Ascending aorta (tissue), 2 donors: ENCODE data around the gene CDK10. TPM values are rescaled to one million over a fixed set of nuclear protein-coding genes. Genes with fewer than 3 reads are reported as not detected.

Source experiments
- DNase-seq, 2 donors: peaks; one replicate each; pipeline ENCODE4 v3.0.0-alpha.2; 2019; ENCODE audit warnings: low spot score in 2 of 2
- H3K27ac ChIP-seq, 2 donors: fragments of 200-600 bp; sonication (generic); one replicate each; pipeline ENCODE4 v1.5.1; 2016 to 2017; ENCODE audit warnings: mild to moderate bottlenecking in 1 of 2
- H3K27me3 ChIP-seq: fragments of 200-600 bp; sonication (generic); one replicate; pipeline ENCODE4 v1.5.1; 2017
- H3K36me3 ChIP-seq, 2 donors: fragments of 200-600 bp; sonication (generic); one replicate each; pipeline ENCODE4 v1.5.1; 2016
- H3K4me1 ChIP-seq, 2 donors: fragments of 200-600 bp; sonication (generic); one replicate each; pipeline ENCODE4 v1.5.1; 2016 to 2017; ENCODE audit warnings: mild to moderate bottlenecking in 1 of 2
- H3K4me3 ChIP-seq, 2 donors: fragments of 200-600 bp; sonication (generic); one replicate each; pipeline ENCODE4 v1.5.1; 2016 to 2017; ENCODE audit warnings: mild to moderate bottlenecking in 1 of 2
- H3K9me3 ChIP-seq, 2 donors: fragments of 200-600 bp; sonication (generic); one replicate each; pipeline ENCODE4 v1.5.1; 2016
- intact Hi-C: fragments of 100-400 bp; cut with DNase I; formaldehyde crosslinking; loops from one replicate; pipeline ENCODE4 v1.15.1; 2023
- total RNA-seq: library from RNA; depleted of rRNA; stranded (reverse); fragments of >200 nt; gene quantifications from one replicate; pipeline ENCODE4 v1.1.0, GENCODE V29; 2016
- TF ChIP-seq, protein P1 (sequence below), 3 experiments: fragments of 200-600 bp in 2 of 3; fragments of 450-650 bp in 1 of 3; sonication (generic) in 2 of 3; IDR thresholded peaks; one replicate each; pipeline ENCODE4 v1.5.1; 2016 to 2019; ENCODE audit warnings: antibody characterized with exemption in 3 of 3, mild to moderate bottlenecking in 1 of 3, moderate library complexity in 1 of 3

The CDK10 gene
- total RNA-seq, 1 donor from 2014 or later = 141 TPM

DNA sequence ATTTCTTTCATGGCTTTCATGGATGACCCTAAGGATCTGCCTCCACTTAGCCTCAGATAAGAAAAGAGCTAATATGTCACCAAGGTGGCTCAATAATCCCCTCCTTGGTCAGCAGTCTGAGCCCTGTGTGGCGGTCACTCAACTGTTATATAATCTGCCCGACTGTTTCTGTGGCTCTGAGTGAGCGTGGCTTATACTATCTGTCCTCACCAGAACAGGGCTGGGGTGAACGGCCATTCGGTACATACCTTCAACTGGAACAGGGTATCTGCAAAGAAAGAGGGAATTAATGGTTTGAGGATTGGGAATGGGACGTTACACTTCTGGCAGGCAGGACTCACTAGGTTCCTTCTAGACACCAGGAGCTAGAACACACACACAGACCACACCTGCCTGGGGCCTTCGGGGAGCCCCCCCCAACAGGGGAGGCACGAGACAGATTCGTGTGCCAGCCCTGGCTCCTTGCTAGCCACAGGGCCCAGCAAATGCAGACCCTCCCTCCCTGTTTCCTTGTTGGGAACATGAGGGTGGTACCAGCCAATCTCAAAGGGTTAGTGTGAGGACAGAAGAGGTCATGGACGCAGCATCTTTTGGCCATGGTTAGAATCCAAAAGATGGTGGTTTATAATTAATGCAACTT lies 32.7 kb upstream of the CDK10 start:
- Histone ChIP-seq H3K4me1 (peaks cover 3 to 11% of the 10 kb centered on the region in 2 donors), H3K27me3 (no peaks in the 10 kb centered on the region), H3K9me3 (no peaks in the 10 kb centered on the region), H3K27ac (no peak overlapping the region), H3K36me3 (peaks cover 28% of the 10 kb centered on the region in 2 donors), H3K4me3 (no peak overlapping the region)
- intact Hi-C loops = loop anchor here (10.0 kb wide), 1 partner anchor 409 kb away; no protein-coding TSS in a partner anchor
- no peak for DNase-seq
- TF ChIP-seq, protein P1, sequence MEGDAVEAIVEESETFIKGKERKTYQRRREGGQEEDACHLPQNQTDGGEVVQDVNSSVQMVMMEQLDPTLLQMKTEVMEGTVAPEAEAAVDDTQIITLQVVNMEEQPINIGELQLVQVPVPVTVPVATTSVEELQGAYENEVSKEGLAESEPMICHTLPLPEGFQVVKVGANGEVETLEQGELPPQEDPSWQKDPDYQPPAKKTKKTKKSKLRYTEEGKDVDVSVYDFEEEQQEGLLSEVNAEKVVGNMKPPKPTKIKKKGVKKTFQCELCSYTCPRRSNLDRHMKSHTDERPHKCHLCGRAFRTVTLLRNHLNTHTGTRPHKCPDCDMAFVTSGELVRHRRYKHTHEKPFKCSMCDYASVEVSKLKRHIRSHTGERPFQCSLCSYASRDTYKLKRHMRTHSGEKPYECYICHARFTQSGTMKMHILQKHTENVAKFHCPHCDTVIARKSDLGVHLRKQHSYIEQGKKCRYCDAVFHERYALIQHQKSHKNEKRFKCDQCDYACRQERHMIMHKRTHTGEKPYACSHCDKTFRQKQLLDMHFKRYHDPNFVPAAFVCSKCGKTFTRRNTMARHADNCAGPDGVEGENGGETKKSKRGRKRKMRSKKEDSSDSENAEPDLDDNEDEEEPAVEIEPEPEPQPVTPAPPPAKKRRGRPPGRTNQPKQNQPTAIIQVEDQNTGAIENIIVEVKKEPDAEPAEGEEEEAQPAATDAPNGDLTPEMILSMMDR (IDR thresholded peaks at IDR 0.05) = no peak

GRCh38 chr16:89655062-89655643 lies 31.3 kb upstream of the CDK10 start:
- intact Hi-C loops = loop anchor here (5.0 to 10.0 kb wide), 2 partner anchors 148 to 410 kb away; partner anchors contain the start of gene SPG7
- Histone ChIP-seq H3K27ac (no peak overlapping the region), H3K4me3 (no peak overlapping the region), H3K36me3 (peaks cover 15 to 19% of the 10 kb centered on the region in 2 donors), H3K9me3 (no peaks in the 10 kb centered on the region), H3K27me3 (no peaks in the 10 kb centered on the region), H3K4me1 (peaks cover 3 to 15% of the 10 kb centered on the region in 2 donors)
- TF ChIP-seq, protein P1 (IDR thresholded peaks at IDR 0.05) = no peak
- DNase-seq = no peak

GRCh38 chr16:89656435-89657121 lies 29.9 kb upstream of the CDK10 start:
- Histone ChIP-seq H3K36me3 (peaks cover 6 to 8% of the 10 kb centered on the region in 2 donors), H3K4me1 (peaks cover 3 to 15% of the 10 kb centered on the region in 2 donors), H3K9me3 (no peaks in the 10 kb centered on the region), H3K4me3 (peak overlapping the region; percentile 78 to 95), H3K27me3 (no peaks in the 10 kb centered on the region), H3K27ac (peak overlapping the region in 1 of 2 donors; percentile 93)
- no peak for DNase-seq
- TF ChIP-seq, protein P1 (IDR thresholded peaks at IDR 0.05) = no peak
- intact Hi-C loops = loop anchor here (1.0 to 10.0 kb wide), 7 partner anchors 30 to 412 kb away; partner anchors contain the start of genes CDK10, RPL13, SPG7 and TCF25

GRCh38 chr16:89657442-89658220 lies 28.9 kb upstream of the CDK10 start, which contains the start of the genes CHMP1A and SPATA33:
Gene CHMP1A, minus strand, starts transcription at chr16:89657708. Its CDS starts 120 bp downstream, at chr16:89657588.
Gene SPATA33, plus strand, starts transcription at chr16:89657836. Its CDS starts 76 bp downstream, at chr16:89657912.
- intact Hi-C loops = loop anchor here (1.0 to 10.0 kb wide), 7 partner anchors 29 to 413 kb away; partner anchors contain the start of genes CDK10, RPL13, SPG7 and TCF25
- Histone ChIP-seq H3K4me3 (peak within 1 kb of the TSS; percentile 78 to 95), H3K27me3 (no peaks in the 10 kb centered on the region), H3K4me1 (peaks cover 3 to 15% of the 10 kb centered on the region in 2 donors), H3K27ac (peak within 1 kb of the TSS; percentile 72 to 93), H3K9me3 (no peaks in the 10 kb centered on the region), H3K36me3 (peaks cover 1 to 7% of the 10 kb centered on the region in 2 donors)
- peak; percentile 30 to 92 for DNase-seq
- TF ChIP-seq, protein P1 (IDR thresholded peaks at IDR 0.05) = no peak
